ENCODE data around the gene SH2D3C.

The SH2D3C gene

DNA sequence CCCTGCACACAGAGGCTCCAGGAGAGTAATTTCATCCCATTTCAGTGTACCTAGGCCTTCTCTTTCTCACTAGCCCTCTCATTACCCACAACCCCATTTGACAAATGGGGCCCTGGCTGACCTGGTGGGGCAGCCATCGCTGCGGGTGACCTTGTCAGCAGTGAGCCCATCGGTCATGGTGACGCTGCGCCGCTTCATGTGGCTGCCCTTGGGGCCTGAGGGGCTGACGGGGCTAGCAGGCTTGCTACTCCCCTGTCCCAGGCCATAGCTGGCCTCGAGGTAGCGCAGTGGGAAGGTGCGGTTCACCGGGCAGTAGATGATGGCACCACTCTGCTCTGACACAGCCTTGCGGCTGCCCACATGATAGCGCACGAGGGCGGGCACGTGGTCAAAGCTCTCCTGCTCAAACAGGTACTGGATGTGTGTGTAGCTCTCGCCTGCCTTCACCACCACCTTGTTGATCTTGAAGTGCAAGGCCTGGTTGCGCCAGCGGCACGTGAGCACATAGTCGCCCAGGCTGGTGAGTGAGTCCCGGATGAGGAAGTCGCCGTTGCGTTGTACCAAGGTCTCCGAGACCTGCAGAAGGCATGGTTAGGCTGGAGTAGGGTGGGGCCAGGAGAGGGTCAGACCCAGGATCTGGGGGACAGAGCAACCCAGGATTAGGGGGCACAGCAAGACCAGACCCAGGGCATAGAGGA is 29.2 kb downstream of the SH2D3C start:
- WGBS, 2 experiments (ENCODE audit: insufficient coverage in 2 of 2): 94 to 95% methylated on average over 25 to 26 of the region's 26 CpGs
- H3K4me1 ChIP-seq (ENCODE audit: control insufficient read depth, insufficient read depth, low read length, poor library complexity, severe bottlenecking): peaks cover under 1% of the 10 kb centered on the region
- no peak overlapping the region for H3K4me3 ChIP-seq (ENCODE audit: extremely low read depth, insufficient read depth, low read length, poor library complexity, severe bottlenecking)
- no peak overlapping the region for H3K27ac ChIP-seq (ENCODE audit: low read depth, low read length, severe bottlenecking)
- H3K36me3 ChIP-seq (ENCODE audit: control insufficient read depth, insufficient read depth, low read length): peaks cover 45% of the 10 kb centered on the region
- no peaks in the 10 kb centered on the region for H3K9me3 ChIP-seq (ENCODE audit: control insufficient read depth, low read length)

GRCh38 chr9:127746959-127747569 is 31.4 kb downstream of the SH2D3C start:
- no peak overlapping the region for H3K27ac ChIP-seq (ENCODE audit: low read depth, low read length, severe bottlenecking)
- 74 to 88% methylated on average over 10 to 11 of the region's 15 CpGs for WGBS, 2 experiments (ENCODE audit: insufficient coverage in 2 of 2)
- peaks cover 45% of the 10 kb centered on the region for H3K36me3 ChIP-seq (ENCODE audit: control insufficient read depth, insufficient read depth, low read length)

GRCh38 chr9:127744398-127745110 is 33.9 kb downstream of the SH2D3C start:
- 92 to 94% methylated on average over 15 to 19 of the region's 19 CpGs for WGBS, 2 experiments (ENCODE audit: insufficient coverage in 2 of 2)
- peaks cover 6% of the 10 kb centered on the region for H3K4me1 ChIP-seq (ENCODE audit: control insufficient read depth, insufficient read depth, low read length, poor library complexity, severe bottlenecking)
- H3K4me3 ChIP-seq (ENCODE audit: extremely low read depth, insufficient read depth, low read length, poor library complexity, severe bottlenecking): no peak overlapping the region
- no peak overlapping the region for H3K27ac ChIP-seq (ENCODE audit: low read depth, low read length, severe bottlenecking)
- H3K9me3 ChIP-seq (ENCODE audit: control insufficient read depth, low read length): no peaks in the 10 kb centered on the region
- peaks cover 36% of the 10 kb centered on the region for H3K36me3 ChIP-seq (ENCODE audit: control insufficient read depth, insufficient read depth, low read length)

More at GRCh38 chr9:127746959-127747569, 31.4 kb downstream of the SH2D3C start:
- Histone ChIP-seq H3K9me3 (ENCODE audit: control insufficient read depth, low read length) (no peaks in the 10 kb centered on the region), H3K4me3 (ENCODE audit: extremely low read depth, insufficient read depth, low read length, poor library complexity, severe bottlenecking) (no peak overlapping the region), H3K4me1 (ENCODE audit: control insufficient read depth, insufficient read depth, low read length, poor library complexity, severe bottlenecking) (no peaks in the 10 kb centered on the region)

GRCh38 chr9:127742435-127743088 is 35.9 kb downstream of the SH2D3C start:
- Histone ChIP-seq H3K9me3 (ENCODE audit: control insufficient read depth, low read length) (no peaks in the 10 kb centered on the region), H3K4me3 (ENCODE audit: extremely low read depth, insufficient read depth, low read length, poor library complexity, severe bottlenecking) (peak overlapping the region; percentile 36), H3K4me1 (ENCODE audit: control insufficient read depth, insufficient read depth, low read length, poor library complexity, severe bottlenecking) (peaks cover 6% of the 10 kb centered on the region), H3K27ac (ENCODE audit: low read depth, low read length, severe bottlenecking) (peak overlapping the region; percentile 75), H3K36me3 (ENCODE audit: control insufficient read depth, insufficient read depth, low read length) (peaks cover 22% of the 10 kb centered on the region)
- WGBS, 2 experiments (ENCODE audit: insufficient coverage in 2 of 2): 7 to 9% methylated on average over 22 to 31 of the region's 33 CpGs

DNA sequence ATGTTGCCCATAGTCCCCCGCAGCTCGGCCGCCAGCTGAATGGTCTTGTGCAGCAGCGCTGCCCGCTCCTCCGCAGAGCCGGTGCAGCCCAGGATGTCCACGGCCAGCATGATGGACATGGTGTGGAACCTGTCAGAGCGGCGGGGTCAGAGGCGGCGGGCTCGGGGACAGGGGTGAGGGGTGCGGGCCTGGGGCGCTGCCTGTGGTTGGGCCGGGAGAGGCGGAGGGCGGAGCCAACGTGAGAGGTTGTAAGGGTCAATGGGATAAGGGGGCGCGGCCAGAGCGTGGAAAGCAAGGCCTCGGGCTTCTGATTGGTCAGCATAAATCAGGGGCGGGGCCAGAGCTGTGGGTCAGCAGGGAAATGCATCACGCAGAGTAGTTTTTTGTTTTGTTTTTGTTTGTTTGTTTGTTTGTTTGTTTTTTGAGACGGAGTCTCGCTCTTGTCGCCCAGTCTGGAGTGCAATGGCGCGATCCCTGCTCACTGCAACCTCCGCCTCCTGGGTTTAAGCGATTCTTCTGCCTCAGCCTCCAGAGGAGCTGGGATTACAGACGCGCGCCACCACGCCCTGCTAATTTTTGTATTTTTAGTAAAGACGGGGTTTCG is 36.5 kb downstream of the SH2D3C start:
- peak overlapping the region; percentile 36 for H3K4me3 ChIP-seq (ENCODE audit: extremely low read depth, insufficient read depth, low read length, poor library complexity, severe bottlenecking)

DNA sequence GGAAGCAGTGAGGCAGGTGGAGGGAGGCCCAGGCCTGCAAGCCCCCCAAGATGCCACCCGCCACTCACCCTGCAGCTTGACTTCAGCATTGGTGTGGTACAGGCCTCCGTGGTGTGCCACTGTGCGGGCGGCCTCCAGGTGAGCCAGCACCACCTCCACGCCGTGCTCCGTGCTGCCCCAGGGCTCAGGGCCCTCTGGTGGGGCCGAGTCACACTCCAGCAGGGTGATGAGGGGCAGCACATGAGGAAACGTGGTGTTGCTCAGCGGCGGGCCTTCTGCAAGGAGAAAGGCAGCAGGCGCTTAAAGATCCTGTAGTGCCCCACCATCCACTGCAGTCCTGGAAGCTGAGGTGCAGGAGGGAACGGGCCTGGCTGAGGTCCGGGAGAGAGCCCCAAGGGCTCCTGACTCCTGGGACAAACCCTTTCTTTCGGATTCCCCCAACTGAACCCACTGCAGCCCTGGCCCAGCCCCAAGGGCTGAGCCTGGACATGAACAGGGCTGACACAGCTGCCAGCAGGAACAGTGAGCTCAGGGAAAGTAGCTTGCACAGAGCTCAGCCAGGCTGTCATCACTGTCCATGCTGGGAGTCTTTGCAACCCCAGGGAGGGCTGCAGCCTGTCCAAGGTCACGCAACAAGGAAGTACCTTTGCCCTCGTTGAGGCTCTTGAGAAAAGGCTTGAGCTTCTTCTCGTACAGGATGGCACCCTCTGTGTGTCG is 38.7 kb downstream of the SH2D3C start:
- H3K9me3 ChIP-seq (ENCODE audit: control insufficient read depth, low read length): no peaks in the 10 kb centered on the region
- WGBS, 2 experiments (ENCODE audit: insufficient coverage in 2 of 2): 82 to 88% methylated on average over 16 of the region's 19 CpGs
- no peak overlapping the region for H3K4me3 ChIP-seq (ENCODE audit: extremely low read depth, insufficient read depth, low read length, poor library complexity, severe bottlenecking)
- no peak overlapping the region for H3K27ac ChIP-seq (ENCODE audit: low read depth, low read length, severe bottlenecking)
- H3K4me1 ChIP-seq (ENCODE audit: control insufficient read depth, insufficient read depth, low read length, poor library complexity, severe bottlenecking): peaks cover 6% of the 10 kb centered on the region
- peaks cover 9% of the 10 kb centered on the region for H3K36me3 ChIP-seq (ENCODE audit: control insufficient read depth, insufficient read depth, low read length)

More for the DNA sequence above, 36.5 kb downstream of the SH2D3C start:
- H3K36me3 ChIP-seq (ENCODE audit: control insufficient read depth, insufficient read depth, low read length): peaks cover 18% of the 10 kb centered on the region
- H3K4me1 ChIP-seq (ENCODE audit: control insufficient read depth, insufficient read depth, low read length, poor library complexity, severe bottlenecking): peaks cover 6% of the 10 kb centered on the region
- peak overlapping the region; percentile 75 for H3K27ac ChIP-seq (ENCODE audit: low read depth, low read length, severe bottlenecking)
- no peaks in the 10 kb centered on the region for H3K9me3 ChIP-seq (ENCODE audit: control insufficient read depth, low read length)
- WGBS, 2 experiments (ENCODE audit: insufficient coverage in 2 of 2): 9 to 10% methylated on average over 26 to 30 of the region's 38 CpGs

DNA sequence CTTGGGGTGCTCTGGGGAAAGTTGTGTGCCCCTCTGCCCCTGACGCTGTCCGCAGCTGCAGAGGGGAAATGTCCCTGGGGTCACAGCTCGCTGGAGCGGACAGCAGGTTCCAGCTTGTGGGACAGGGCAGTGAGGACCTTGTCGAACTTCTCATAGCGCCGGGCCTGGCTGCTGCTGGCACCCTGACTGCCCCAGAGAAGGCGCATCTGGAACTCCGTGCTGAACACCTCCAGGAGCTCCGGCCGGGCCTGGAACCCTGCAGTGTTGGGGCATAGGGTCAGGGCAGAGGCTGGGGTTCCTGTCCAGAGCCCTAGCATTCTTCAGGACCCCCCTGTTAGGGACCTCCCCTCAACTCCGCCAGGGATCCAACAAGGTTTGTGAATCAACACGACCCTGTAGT is 39.8 kb downstream of the SH2D3C start:
- Histone ChIP-seq H3K4me1 (ENCODE audit: control insufficient read depth, insufficient read depth, low read length, poor library complexity, severe bottlenecking) (peaks cover 10% of the 10 kb centered on the region), H3K27ac (ENCODE audit: low read depth, low read length, severe bottlenecking) (no peak overlapping the region), H3K4me3 (ENCODE audit: extremely low read depth, insufficient read depth, low read length, poor library complexity, severe bottlenecking) (no peak overlapping the region), H3K36me3 (ENCODE audit: control insufficient read depth, insufficient read depth, low read length) (peaks cover 9% of the 10 kb centered on the region), H3K9me3 (ENCODE audit: control insufficient read depth, low read length) (no peaks in the 10 kb centered on the region)
- 89 to 94% methylated on average over 8 to 10 of the region's 13 CpGs for WGBS, 2 experiments (ENCODE audit: insufficient coverage in 2 of 2)

- H3K4me3 ChIP-seq (ENCODE audit: extremely low read depth, insufficient read depth, low read length, poor library complexity, severe bottlenecking): no peak overlapping the region
- peaks cover 15% of the 10 kb centered on the region for H3K36me3 ChIP-seq (ENCODE audit: control insufficient read depth, insufficient read depth, low read length)
- WGBS, 2 experiments (ENCODE audit: insufficient coverage in 2 of 2): 41 to 46% methylated on average over 13 to 14 of the region's 15 CpGs
- H3K27ac ChIP-seq (ENCODE audit: low read depth, low read length, severe bottlenecking): peak overlapping the region; percentile 84
- H3K9me3 ChIP-seq (ENCODE audit: control insufficient read depth, low read length): no peaks in the 10 kb centered on the region
- H3K4me1 ChIP-seq (ENCODE audit: control insufficient read depth, insufficient read depth, low read length, poor library complexity, severe bottlenecking): peaks cover 6% of the 10 kb centered on the region
Observed at GRCh38 chr9:127735530-127736185, 42.8 kb downstream of the SH2D3C start.

DNA sequence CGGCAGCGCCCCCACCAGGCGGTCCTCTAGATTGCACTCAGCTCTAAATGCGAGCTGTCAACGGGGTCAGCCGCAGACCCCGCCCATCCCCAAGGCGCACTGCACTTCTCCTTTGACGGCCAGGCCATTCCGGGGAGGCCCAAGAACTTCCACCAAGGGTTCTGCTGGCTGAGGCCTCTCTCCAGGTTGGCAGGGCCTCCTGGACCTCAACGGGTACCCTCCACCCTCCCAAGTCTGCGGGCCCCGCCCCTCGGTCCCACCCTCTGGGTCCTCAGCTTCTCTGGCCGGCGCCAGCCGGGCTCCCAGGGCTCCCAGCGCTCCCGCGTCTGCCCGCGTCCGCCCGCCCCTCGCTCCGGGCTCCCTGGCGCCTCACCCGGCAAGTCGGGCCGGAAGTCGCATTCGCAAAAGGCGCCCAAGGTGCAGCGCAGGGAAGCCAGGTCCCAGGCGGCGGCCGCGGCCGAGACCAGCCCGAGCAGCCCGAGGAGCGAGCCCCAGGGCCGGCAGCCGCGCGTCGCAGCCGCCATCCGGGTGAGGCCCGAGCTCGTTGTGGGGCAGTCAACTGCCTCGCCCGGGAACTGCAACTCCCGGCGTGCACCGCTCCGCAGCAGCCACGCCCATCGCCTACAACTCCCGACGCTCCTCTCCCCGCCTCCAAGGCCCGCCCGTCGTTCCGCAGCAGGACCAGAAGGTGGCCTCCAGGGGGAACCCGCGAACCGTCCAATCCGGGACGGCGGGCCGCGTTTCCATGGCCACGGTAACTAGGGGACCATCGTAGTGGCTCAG is 43.5 kb downstream of the SH2D3C start, which contains the start of gene TOR2A:
Gene TOR2A (minus strand): TSS at position 548 of the 783 bp plus-strand sequence. CDS start 24 bp downstream, at position 524.
- Histone ChIP-seq H3K36me3 (ENCODE audit: control insufficient read depth, insufficient read depth, low read length) (peaks cover 9% of the 10 kb centered on the region), H3K9me3 (ENCODE audit: control insufficient read depth, low read length) (no peaks in the 10 kb centered on the region), H3K4me3 (ENCODE audit: extremely low read depth, insufficient read depth, low read length, poor library complexity, severe bottlenecking) (peak within 1 kb of the TSS; percentile 58), H3K4me1 (ENCODE audit: control insufficient read depth, insufficient read depth, low read length, poor library complexity, severe bottlenecking) (peaks cover 4% of the 10 kb centered on the region), H3K27ac (ENCODE audit: low read depth, low read length, severe bottlenecking) (peak within 1 kb of the TSS; percentile 84)
- WGBS, 2 experiments (ENCODE audit: insufficient coverage in 2 of 2): 0% methylated on average over 64 to 70 of the region's 76 CpGs

All from mesodermal cell (in vitro differentiated cells).